HepG2 (cell line): ENCODE measurements around the gene SOX12. TPM values are rescaled to one million over a fixed set of nuclear protein-coding genes. Genes with fewer than 3 reads are reported as not detected.

ENCODE experiments used
- ATAC-seq: fragments of 200-7000 bp; cut with Tn5 transposase; 3 replicates; pipeline ENCODE4 v1.9.1; 2020; ENCODE audit warnings: mild to moderate bottlenecking, moderate library complexity
- BruUV-seq: library from RNA; stranded (reverse); fragments of 400-500 nt; replicated peaks from 2 replicates; lab custom pipeline; 2021; lab: Mats Ljungman, UMichigan
- CTCF ChIA-PET: fragments of 300-600 bp; formaldehyde crosslinking; extraction: SDS; loops from one replicate; lab custom pipeline; 2021; ENCODE audit warnings: low total read pairs, inconsistent platforms, low intra/inter-chr PET ratio; lab: Yijun Ruan, JAX
- POLR2A ChIA-PET: fragments of 350-600 bp; sonication (Branson Sonifier 250); formaldehyde crosslinking; loops from one replicate; lab custom pipeline; 2020; ENCODE audit warnings: antibody characterized with exemption, inconsistent platforms; lab: Yijun Ruan, JAX
- DNase-seq: peaks from one replicate; pipeline ENCODE4 v3.0.0-alpha.2; 2015; ENCODE audit warnings: low spot score
- FAIRE-seq: peaks from 3 replicates; lab custom pipeline; 2011; peaks lifted over from hg19 to GRCh38; lab: Jason Lieb, UNC
- H2AFZ ChIP-seq: one replicate; pipeline ENCODE4 v1.6.1; 2011; ENCODE audit warnings: low read length, inconsistent platforms
- H3K27ac ChIP-seq: fragments of 300-600 bp; 3 replicates; pipeline ENCODE4 v1.8.0; 2011; ENCODE audit warnings: mixed run types, mild to moderate bottlenecking, mixed read lengths, low read length, inconsistent platforms; ENCODE audit not compliant: insufficient read depth; ENCODE audit errors: extremely low read length
- H3K27me3 ChIP-seq, 2 experiments: fragments of 200-600 bp in 1 of 2; 2 replicates in 1 of 2; 3 replicates in 1 of 2; pipeline versions ENCODE4 v1.6.0 to v1.8.0; 2011; ENCODE audit warnings: low read length in 2 of 2, mild to moderate bottlenecking in 2 of 2, moderate library complexity in 2 of 2, inconsistent platforms in 1 of 2; ENCODE audit not compliant: insufficient read depth in 2 of 2, control insufficient read depth in 1 of 2
- H3K36me3 ChIP-seq, 2 experiments: fragments of 200-600 bp in 1 of 2; replicated peaks in 1 of 2; 2 replicates in 1 of 2; 3 replicates in 1 of 2; pipeline versions ENCODE4 v1.5.1 to v1.8.0; 2011; ENCODE audit warnings: low read length in 2 of 2, inconsistent platforms in 1 of 2; ENCODE audit not compliant: insufficient read depth in 2 of 2, control insufficient read depth in 1 of 2
- H3K4me1 ChIP-seq: 2 replicates; pipeline ENCODE4 v1.5.1; 2012; ENCODE audit warnings: low read length, inconsistent platforms; ENCODE audit not compliant: insufficient read depth
- H3K4me2 ChIP-seq: 2 replicates; pipeline ENCODE4 v1.6.0; 2011; ENCODE audit warnings: low read depth, low read length, inconsistent platforms
- H3K4me3 ChIP-seq, 3 experiments: fragments of 200-600 bp in 1 of 3; sonication (generic), shearing (Covaris generic) in 1 of 3; replicated peaks in 1 of 3; 2 replicates each; pipeline ENCODE4 v1.5.1; 2011 to 2016; ENCODE audit warnings: low read length in 3 of 3, inconsistent platforms in 2 of 3, low read depth in 2 of 3, mild to moderate bottlenecking in 2 of 3, control low read depth in 1 of 3, mixed read lengths in 1 of 3; ENCODE audit not compliant: insufficient read depth in 1 of 3
- H3K79me2 ChIP-seq: one replicate; pipeline ENCODE4 v1.6.1; 2011; ENCODE audit warnings: low read length, inconsistent platforms; ENCODE audit not compliant: insufficient read depth
- H3K9ac ChIP-seq: 2 replicates; pipeline ENCODE4 v1.6.0; 2011; ENCODE audit warnings: mild to moderate bottlenecking, low read depth, low read length, inconsistent platforms; ENCODE audit not compliant: insufficient read depth
- H3K9me3 ChIP-seq: 2 replicates; pipeline ENCODE4 v1.5.1; 2012; ENCODE audit warnings: mild to moderate bottlenecking, low read length
- H4K20me1 ChIP-seq: 2 replicates; pipeline ENCODE4 v1.6.0; 2011; ENCODE audit warnings: inconsistent platforms, mild to moderate bottlenecking, low read length, moderate library complexity; ENCODE audit not compliant: insufficient read depth
- ATF4 ChIP-seq, 2 experiments: fragments of 450-650 bp in 1 of 2; sonication (generic) in 1 of 2; formaldehyde crosslinking; IDR thresholded peaks; 2 replicates each; pipeline versions ENCODE4 v1.5.0 to v1.8.0; 2020 to 2022; ENCODE audit warnings: mild to moderate bottlenecking in 1 of 2, missing genetic modification reagents in 1 of 2
- ELF3 ChIP-seq: IDR thresholded peaks from 2 replicates; pipeline ENCODE4 v1.6.1; 2016; ENCODE audit warnings: missing genetic modification reagents, missing compliant biosample characterization
- ELF4 ChIP-seq: sonication (generic); formaldehyde crosslinking; IDR thresholded peaks from 2 replicates; pipeline ENCODE4 v1.5.0; 2020; ENCODE audit warnings: missing genetic modification reagents, mild to moderate bottlenecking, moderate library complexity, borderline replicate concordance
- EZH2 ChIP-seq: conservative IDR thresholded peaks from 2 replicates; pipeline ENCODE4 v1.6.1; 2012; ENCODE audit warnings: mild to moderate bottlenecking, low read depth, low read length, moderate library complexity
- FOXO1 ChIP-seq: sonication (generic); formaldehyde crosslinking; IDR thresholded peaks from 2 replicates; pipeline ENCODE4 v1.4.0; 2020; ENCODE audit warnings: missing genetic modification reagents
- HHEX ChIP-seq: IDR thresholded peaks from 2 replicates; pipeline ENCODE4 v1.6.1; 2016; ENCODE audit warnings: control low read depth
- HMGA1 ChIP-seq: sonication (generic); formaldehyde crosslinking; conservative IDR thresholded peaks from 2 replicates; pipeline ENCODE4 v1.4.0; 2020; ENCODE audit warnings: missing genetic modification reagents
- MAF1 ChIP-seq: sonication (generic); formaldehyde crosslinking; IDR thresholded peaks from 2 replicates; pipeline ENCODE4 v1.5.0; 2020; ENCODE audit warnings: missing genetic modification reagents, borderline replicate concordance
- NFATC3 ChIP-seq: sonication (generic); formaldehyde crosslinking; IDR thresholded peaks from 2 replicates; pipeline ENCODE4 v1.5.1; 2020; ENCODE audit warnings: mild to moderate bottlenecking, missing genetic modification reagents
- NFE2 ChIP-seq: sonication (generic); formaldehyde crosslinking; IDR thresholded peaks from 2 replicates; pipeline ENCODE4 v1.4.0; 2020; ENCODE audit warnings: missing genetic modification reagents
- RBM39 ChIP-seq: fragments of 200-400 bp; formaldehyde crosslinking; IDR thresholded peaks from one replicate; pipeline ENCODE4 v1.6.1; 2018; ENCODE audit warnings: antibody characterized with exemption, mild to moderate bottlenecking, low read depth, low read length; ENCODE audit not compliant: poor library complexity, severe bottlenecking
- RORA ChIP-seq: sonication (generic); formaldehyde crosslinking; IDR thresholded peaks from 2 replicates; pipeline ENCODE4 v1.5.0; 2020; ENCODE audit warnings: mild to moderate bottlenecking, missing genetic modification reagents, moderate library complexity
- ZBTB37 ChIP-seq: sonication (generic); formaldehyde crosslinking; IDR thresholded peaks from 2 replicates; pipeline ENCODE4 v1.4.0; 2020; ENCODE audit warnings: mild to moderate bottlenecking, missing genetic modification reagents
- ZEB1 ChIP-seq: IDR thresholded peaks from 2 replicates; pipeline ENCODE4 v1.6.1; 2012; ENCODE audit warnings: mild to moderate bottlenecking, low read depth, inconsistent platforms; ENCODE audit not compliant: insufficient replicate concordance
- ZNF136 ChIP-seq: sonication (generic); formaldehyde crosslinking; IDR thresholded peaks from 2 replicates; pipeline ENCODE4 v1.8.1; 2022; ENCODE audit warnings: low read depth, mild to moderate bottlenecking, moderate library complexity, missing genetic modification reagents
- ZNF274 ChIP-seq: sonication (generic); formaldehyde crosslinking; IDR thresholded peaks from 2 replicates; pipeline ENCODE4 v1.5.1; 2020; ENCODE audit warnings: mild to moderate bottlenecking, missing genetic modification reagents
- ZNF678 ChIP-seq: sonication (generic); formaldehyde crosslinking; IDR thresholded peaks from 2 replicates; pipeline ENCODE4 v1.4.0; 2020; ENCODE audit warnings: mild to moderate bottlenecking, missing genetic modification reagents
- ZNF7 ChIP-seq: IDR thresholded peaks from 2 replicates; pipeline ENCODE4 v1.6.1; 2016; ENCODE audit warnings: missing biosample characterization, missing genetic modification reagents
- ZNF841 ChIP-seq: sonication (generic); formaldehyde crosslinking; IDR thresholded peaks from 2 replicates; pipeline ENCODE4 v1.8.1; 2023; ENCODE audit warnings: missing genetic modification reagents, borderline replicate concordance
- ZSCAN21 ChIP-seq: sonication (generic); formaldehyde crosslinking; IDR thresholded peaks from 2 replicates; pipeline ENCODE4 v1.8.0; 2022; ENCODE audit warnings: mild to moderate bottlenecking, missing genetic modification reagents, moderate library complexity, borderline replicate concordance
- whole genome bisulfite sequencing: methylation state at CpG from one replicate; pipeline ENCODE4 v1.1.6; 2017; ENCODE audit warnings: low lambda C conversion rate; 5-methylcytosine and 5-hydroxymethylcytosine counted together
- in situ Hi-C: cut with HindIII; loops from 2 replicates; pipeline ENCODE4 v1.10.0; 2017; ENCODE audit warnings: low pct_unique_long_range_greater_than_20kb; ENCODE audit not compliant: extremely low pct_ligation_motif_present
- intact Hi-C: fragments of 100-400 bp; cut with micrococcal nuclease; formaldehyde crosslinking; loops from one replicate; pipeline ENCODE4 v1.10.0; 2022; ENCODE audit not compliant: unreplicated experiment
- polyA plus RNA-seq, 8 experiments: library from polyadenylated mRNA; depleted of rRNA in 3 of 8; stranded (reverse) in 7 of 8; unstranded in 1 of 8; fragments of >200 nt; fragmentation: Illumina TruSeq in 4 of 8; extraction: Trizol in 4 of 8; gene quantifications; 2 replicates each; pipeline versions ENCODE4 v1.2.1 to v1.2.3, GENCODE V29; 2011 to 2016; ENCODE audit warnings: low read depth in 4 of 8, missing spikeins in 1 of 8, mixed read lengths in 1 of 8; ENCODE audit not compliant: insufficient read depth in 1 of 8
- total RNA-seq, 5 experiments: library from RNA; depleted of rRNA; stranded (reverse); fragments of >200 nt; fragmentation: Illumina TruSeq; extraction: Trizol; gene quantifications; 2 replicates each; pipeline ENCODE4 v1.2.3, GENCODE V29; 2016; ENCODE audit warnings: low read depth in 1 of 5
- TF ChIP-seq, protein P1 (sequence below): sonication (generic); formaldehyde crosslinking; IDR thresholded peaks from 2 replicates; pipeline ENCODE4 v1.9.0; 2022; ENCODE audit warnings: missing genetic modification reagents, mild to moderate bottlenecking, borderline replicate concordance

The SOX12 gene
- total and polyA plus RNA-seq, 2 of the 13 experiments (the other 11 are each of a cell fraction or from before 2014, with no cell fraction given), result 10.0 to 18.7 TPM

DNA sequence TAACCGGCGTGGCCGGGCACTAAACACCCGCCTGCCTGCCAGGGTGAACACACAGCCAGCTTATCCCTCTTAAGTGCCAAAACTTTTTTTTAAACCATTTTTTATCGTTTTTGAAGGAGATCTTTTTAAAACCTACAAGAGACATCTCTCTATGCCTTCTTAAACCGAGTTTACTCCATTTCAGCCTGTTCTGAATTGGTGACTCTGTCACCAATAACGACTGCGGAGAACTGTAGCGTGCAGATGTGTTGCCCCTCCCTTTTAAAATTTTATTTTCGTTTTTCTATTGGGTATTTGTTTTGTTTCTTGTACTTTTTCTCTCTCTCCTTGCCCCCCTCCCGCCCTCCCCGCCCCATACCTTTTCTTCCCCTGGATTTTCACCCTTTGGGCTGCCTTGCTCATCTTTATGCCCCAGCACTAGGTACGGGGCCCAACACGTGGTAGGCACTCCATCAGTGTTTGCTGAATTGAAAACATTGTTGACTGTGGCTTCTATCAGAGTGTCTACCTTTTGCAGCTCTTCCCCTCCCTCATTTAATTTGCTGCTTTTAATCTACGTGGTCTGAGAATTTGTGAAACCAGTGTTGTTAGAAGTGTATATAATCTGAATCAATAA lies 26.5 kb upstream of the SOX12 start (continued):
- TF ChIP-seq ZNF136 (CRISPR knock-in tag) (no peak), HHEX (CRISPR knock-in tag) (no peak), FOXO1 (no peak), ZBTB37 (CRISPR knock-in tag) (no peak), HMGA1 (CRISPR knock-in tag) (no peak), ELF4 (no peak), ZSCAN21 (CRISPR knock-in tag) (no peak), NFE2 (CRISPR knock-in tag) (no peak), ZNF678 (CRISPR knock-in tag) (no peak), EZH2 (no peak), ZNF7 (no peak)

DNA sequence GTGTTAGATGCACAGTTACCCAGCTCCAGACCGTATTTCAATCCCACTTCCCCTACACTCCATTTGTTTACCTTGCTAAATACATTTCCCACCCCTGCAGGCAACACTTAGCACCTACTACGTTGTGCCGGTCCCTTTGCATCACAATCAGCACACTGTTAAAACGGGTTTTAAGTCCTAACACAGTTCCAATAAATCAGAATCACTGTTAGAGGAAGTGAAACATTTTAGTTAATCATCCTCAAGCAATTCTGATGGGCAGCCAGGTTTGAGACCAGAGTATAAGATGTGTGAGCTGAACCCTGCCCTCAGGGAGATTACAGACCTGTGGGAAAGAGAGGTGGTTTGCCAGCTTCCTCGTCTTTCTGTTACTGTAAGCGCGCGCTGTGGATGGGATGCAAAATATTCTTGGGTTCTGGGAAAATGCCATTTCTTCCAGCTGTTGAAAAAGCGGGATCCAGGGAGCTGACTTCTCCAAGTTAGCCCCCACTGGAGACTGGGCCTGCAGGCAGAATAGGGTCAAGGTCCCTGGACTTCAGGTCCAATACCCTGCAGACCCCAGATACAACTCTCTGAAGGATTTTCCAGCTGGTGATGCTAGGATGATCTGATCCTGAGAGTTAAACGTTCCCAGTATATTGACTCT lies 24.9 kb upstream of the SOX12 start:
- H3K9me3 ChIP-seq, result no peaks in the 10 kb centered on the region
- H3K4me1 ChIP-seq, result peaks cover 50% of the 10 kb centered on the region
- POLR2A ChIA-PET, result interaction anchor here (0.9 to 8.1 kb wide), 7 partner anchors 9 to 47 kb away, joined by 3 to 106 read pairs (median 9); partner anchors contain the start of genes NRSN2 and SOX12
- H3K9ac ChIP-seq, result peak overlapping the region; percentile 84; the same call in 1 of the 2 replicates
- no peaks in the 10 kb centered on the region for H3K36me3 ChIP-seq
- intact Hi-C loops, result no loop called here
- H3K4me3 ChIP-seq, result peak overlapping the region; percentile 69 to 93 (median 89); a peak in 5 of 6 replicates
- in situ Hi-C loops, result no loop called here
- ATAC-seq (no peak), DNase-seq (no peak), FAIRE-seq (no peak)
- CTCF ChIA-PET, result no interaction called here
- H4K20me1 ChIP-seq, result peaks cover 25% of the 10 kb centered on the region
- 71% methylated on average over 10 of the region's 10 CpGs for WGBS
- no TSS peak for BruUV-seq
- H3K79me2 ChIP-seq, result peaks cover 42% of the 10 kb centered on the region
- H3K27me3 ChIP-seq, result peaks cover 0 to 3% of the 10 kb centered on the region in 2 experiments; a peak in 1 of 5 replicates
- H3K27ac ChIP-seq, result no peak overlapping the region
- H3K4me2 ChIP-seq, result peak overlapping the region; percentile 80
- H2AFZ ChIP-seq, result no peak overlapping the region
- TF ChIP-seq RORA (no peak), RBM39 (no peak), ZNF841 (CRISPR knock-in tag) (no peak), ZEB1 (no peak), NFATC3 (no peak), ATF4 (CRISPR knock-in tag; IDR thresholded peaks at IDR 0.05) (no peak), MAF1 (CRISPR knock-in tag) (no peak), ZNF274 (CRISPR knock-in tag) (no peak), ELF3 (CRISPR knock-in tag) (no peak)
- TF ChIP-seq, protein P1, sequence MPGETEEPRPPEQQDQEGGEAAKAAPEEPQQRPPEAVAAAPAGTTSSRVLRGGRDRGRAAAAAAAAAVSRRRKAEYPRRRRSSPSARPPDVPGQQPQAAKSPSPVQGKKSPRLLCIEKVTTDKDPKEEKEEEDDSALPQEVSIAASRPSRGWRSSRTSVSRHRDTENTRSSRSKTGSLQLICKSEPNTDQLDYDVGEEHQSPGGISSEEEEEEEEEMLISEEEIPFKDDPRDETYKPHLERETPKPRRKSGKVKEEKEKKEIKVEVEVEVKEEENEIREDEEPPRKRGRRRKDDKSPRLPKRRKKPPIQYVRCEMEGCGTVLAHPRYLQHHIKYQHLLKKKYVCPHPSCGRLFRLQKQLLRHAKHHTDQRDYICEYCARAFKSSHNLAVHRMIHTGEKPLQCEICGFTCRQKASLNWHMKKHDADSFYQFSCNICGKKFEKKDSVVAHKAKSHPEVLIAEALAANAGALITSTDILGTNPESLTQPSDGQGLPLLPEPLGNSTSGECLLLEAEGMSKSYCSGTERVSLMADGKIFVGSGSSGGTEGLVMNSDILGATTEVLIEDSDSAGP, result no peak
